HepG2 (cell line): Measurements from ENCODE around the gene OAF. TPM values are rescaled to one million over a fixed set of nuclear protein-coding genes. Genes with fewer than 3 reads are reported as not detected.

ENCODE experiments used
- ARID4A ChIP-seq: sonication (generic); formaldehyde crosslinking; IDR thresholded peaks from 2 replicates; pipeline ENCODE4 v1.5.0; 2020; ENCODE audit warnings: mild to moderate bottlenecking, missing genetic modification reagents, borderline replicate concordance
- ATM ChIP-seq: fragments of 450-650 bp; IDR thresholded peaks from 2 replicates; pipeline ENCODE4 v1.7.1; 2017; ENCODE audit warnings: mild to moderate bottlenecking, borderline replicate concordance
- DMTF1 ChIP-seq: sonication (generic); formaldehyde crosslinking; IDR thresholded peaks from 2 replicates; pipeline ENCODE4 v1.4.0; 2020; ENCODE audit warnings: mild to moderate bottlenecking, missing genetic modification reagents
- E2F2 ChIP-seq: sonication (generic); formaldehyde crosslinking; IDR thresholded peaks from 2 replicates; pipeline ENCODE4 v1.4.0; 2020; ENCODE audit warnings: missing genetic modification reagents, borderline replicate concordance
- HIVEP1 ChIP-seq: sonication (generic); formaldehyde crosslinking; IDR thresholded peaks from 2 replicates; pipeline ENCODE4 v1.4.0; 2020; ENCODE audit warnings: mild to moderate bottlenecking, missing genetic modification reagents
- HMG20B ChIP-seq: conservative IDR thresholded peaks from 2 replicates; pipeline ENCODE4 v1.6.1; 2016; ENCODE audit warnings: missing genetic modification reagents, missing compliant biosample characterization
- HNRNPL ChIP-seq: fragments of 200-400 bp; formaldehyde crosslinking; IDR thresholded peaks from 2 replicates; pipeline ENCODE4 v1.6.1; 2017; ENCODE audit warnings: mild to moderate bottlenecking, low read depth, low read length
- MIXL1 ChIP-seq: IDR thresholded peaks from 2 replicates; pipeline ENCODE4 v1.6.1; 2016
- ONECUT2 ChIP-seq: sonication (generic); formaldehyde crosslinking; IDR thresholded peaks from 2 replicates; pipeline ENCODE4 v1.4.0; 2020; ENCODE audit warnings: missing genetic modification reagents
- PRMT3 ChIP-seq: sonication (generic); formaldehyde crosslinking; IDR thresholded peaks from 2 replicates; pipeline ENCODE4 v1.8.1; 2022; ENCODE audit warnings: low read depth, mild to moderate bottlenecking, moderate library complexity, missing genetic modification reagents, borderline replicate concordance
- SALL1 ChIP-seq: sonication (generic); formaldehyde crosslinking; IDR thresholded peaks from 2 replicates; pipeline ENCODE4 v1.8.0; 2022; ENCODE audit warnings: mild to moderate bottlenecking, missing genetic modification reagents
- SIN3B ChIP-seq: fragments of 150-350 bp; IDR thresholded peaks from 2 replicates; pipeline ENCODE4 v1.6.1; 2014; ENCODE audit warnings: low read length
- SP5 ChIP-seq: IDR thresholded peaks from 2 replicates; pipeline ENCODE4 v1.6.1; 2016; ENCODE audit warnings: low read depth, borderline replicate concordance
- ZBTB7A ChIP-seq: sonication (generic); formaldehyde crosslinking; IDR thresholded peaks from 2 replicates; pipeline ENCODE4 v1.8.0; 2022; ENCODE audit warnings: mild to moderate bottlenecking, missing genetic modification reagents
- ZNF207 ChIP-seq: fragments of 450-650 bp; IDR thresholded peaks from 2 replicates; pipeline ENCODE4 v1.6.1; 2016; ENCODE audit warnings: antibody characterized with exemption, borderline replicate concordance
- ZNF34 ChIP-seq: sonication (generic); formaldehyde crosslinking; IDR thresholded peaks from 2 replicates; pipeline ENCODE4 v1.4.0; 2020; ENCODE audit warnings: mild to moderate bottlenecking, missing genetic modification reagents, borderline replicate concordance
- ZNF44 ChIP-seq: sonication (generic); formaldehyde crosslinking; IDR thresholded peaks from 2 replicates; pipeline ENCODE4 v1.5.1; 2020; ENCODE audit warnings: mild to moderate bottlenecking, missing genetic modification reagents
- ZNF446 ChIP-seq: sonication (generic); formaldehyde crosslinking; IDR thresholded peaks from 2 replicates; pipeline ENCODE4 v1.5.0; 2020; ENCODE audit warnings: mild to moderate bottlenecking, missing genetic modification reagents
- ZNF768 ChIP-seq: sonication (generic); formaldehyde crosslinking; IDR thresholded peaks from 2 replicates; pipeline ENCODE4 v1.4.0; 2020; ENCODE audit warnings: missing genetic modification reagents
- ZNF784 ChIP-seq: sonication (generic); formaldehyde crosslinking; IDR thresholded peaks from 2 replicates; pipeline ENCODE4 v1.5.1; 2020; ENCODE audit warnings: missing genetic modification reagents, mild to moderate bottlenecking, borderline replicate concordance
- ZSCAN25 ChIP-seq: sonication (generic); formaldehyde crosslinking; IDR thresholded peaks from 2 replicates; pipeline ENCODE4 v1.8.0; 2022; ENCODE audit warnings: mild to moderate bottlenecking, missing genetic modification reagents
- polyA plus RNA-seq, 8 experiments: library from polyadenylated mRNA; depleted of rRNA in 3 of 8; stranded (reverse) in 7 of 8; unstranded in 1 of 8; fragments of >200 nt; fragmentation: Illumina TruSeq in 4 of 8; extraction: Trizol in 4 of 8; gene quantifications; 2 replicates each; pipeline versions ENCODE4 v1.2.1 to v1.2.3, GENCODE V29; 2011 to 2016; ENCODE audit warnings: low read depth in 4 of 8, missing spikeins in 1 of 8, mixed read lengths in 1 of 8; ENCODE audit not compliant: insufficient read depth in 1 of 8
- total RNA-seq, 5 experiments: library from RNA; depleted of rRNA; stranded (reverse); fragments of >200 nt; fragmentation: Illumina TruSeq; extraction: Trizol; gene quantifications; 2 replicates each; pipeline ENCODE4 v1.2.3, GENCODE V29; 2016; ENCODE audit warnings: low read depth in 1 of 5

OAF gene
- total and polyA plus RNA-seq, 2 of the 13 experiments (the other 11 are each of a cell fraction or from before 2014, with no cell fraction given), result 63.7 to 94.6 TPM

- no peak for TF ChIP-seq ONECUT2
- TF ChIP-seq ZSCAN25, result peak; percentile 81; the same call in 1 of the 2 replicates
- 0 out of 2 replicates have a peak, but pooled peaks have one; percentile 76 for TF ChIP-seq ZNF34 (CRISPR knock-in tag)
- TF ChIP-seq HNRNPL, result 0 out of 2 replicates have a peak, but pooled peaks have one; percentile 45
- no peak for TF ChIP-seq HMG20B
- peak; percentile 6; the same call in 1 of the 2 replicates for TF ChIP-seq MIXL1 (CRISPR knock-in tag)
- TF ChIP-seq ZNF207, result no peak
- TF ChIP-seq ARID4A (CRISPR knock-in tag), result peak; percentile 65; the same call in 1 of the 2 replicates
- TF ChIP-seq ZNF768, result peak; percentile 47
- no peak for TF ChIP-seq ATM
- peak; percentile 89 for TF ChIP-seq SALL1 (CRISPR knock-in tag)
- TF ChIP-seq PRMT3 (CRISPR knock-in tag), result no peak
- TF ChIP-seq SP5 (CRISPR knock-in tag), result peak; percentile 91
- no peak for TF ChIP-seq ZNF44 (CRISPR knock-in tag)
- TF ChIP-seq HIVEP1 (CRISPR knock-in tag), result no peak; the same call in 1 of the 2 replicates
- TF ChIP-seq SIN3B, result no peak
- no peak for TF ChIP-seq ZNF446 (CRISPR knock-in tag)
- TF ChIP-seq E2F2, result no peak
- no peak for TF ChIP-seq DMTF1 (CRISPR knock-in tag)
- TF ChIP-seq ZBTB7A (CRISPR knock-in tag), result peak; percentile 52; the same call in 1 of the 2 replicates
- TF ChIP-seq ZNF784 (CRISPR knock-in tag), result no peak
Observed at GRCh38 chr11:120184946-120185705, 25.7 kb upstream of the OAF start (continued).
